HCT116 (cell line): ENCODE results near the gene SLC7A8. TPM values are rescaled to one million over a fixed set of nuclear protein-coding genes. Genes with fewer than 3 reads are reported as not detected.

Experiments used
- ATAC-seq: fragments of 200-7000 bp; cut with Tn5 transposase; 2 replicates; pipeline ENCODE4 v1.9.1; 2020; ENCODE audit warnings: mild to moderate bottlenecking, moderate library complexity
- BruUV-seq: library from RNA; stranded (reverse); fragments of 400-500 nt; replicated peaks from 2 replicates; lab custom pipeline; 2021; lab: Mats Ljungman, UMichigan
- CTCF ChIA-PET: fragments of 300-600 bp; sonication (Branson Sonifier 250); formaldehyde crosslinking; loops from one replicate; lab custom pipeline; 2021; ENCODE audit warnings: antibody characterized with exemption; lab: Charles Lee
- POLR2A ChIA-PET: fragments of 300-600, 350-600 bp; sonication (Branson Sonifier 250); formaldehyde crosslinking; loops from one replicate; lab custom pipeline; 2021; ENCODE audit warnings: antibody characterized with exemption; lab: Charles Lee
- RAD21 ChIA-PET, 2 experiments: fragments of 300-600 bp; sonication (Branson Sonifier 250); formaldehyde crosslinking; loops; one replicate each; lab custom pipeline; 2023; ENCODE audit warnings: low total read pairs in 2 of 2; ENCODE audit not compliant: uncharacterized antibody in 2 of 2, unreplicated experiment in 2 of 2, low non-redundant PET in 1 of 2; lab: Charles Lee
- DNase-seq: peaks from one replicate; pipeline ENCODE4 v3.0.0-alpha.2; 2010; ENCODE audit warnings: low read depth, low spot score
- H2AFZ ChIP-seq: fragments of 200-600 bp; shearing (Covaris generic), sonication (generic); 2 replicates; pipeline ENCODE4 v1.6.1; 2017; ENCODE audit warnings: low read depth, mixed run types, mixed read lengths, antibody characterized with exemption, low read length; ENCODE audit not compliant: poor library complexity, severe bottlenecking
- H3K27ac ChIP-seq: 2 replicates; pipeline ENCODE4 v1.5.1; 2012; ENCODE audit warnings: low read depth, low read length
- H3K27me3 ChIP-seq: fragments of 200-600 bp; sonication (generic); 2 replicates; pipeline ENCODE4 v1.6.1; 2016; ENCODE audit warnings: mixed run types, low read length, mixed read lengths; ENCODE audit not compliant: insufficient read depth
- H3K36me3 ChIP-seq, 2 experiments: fragments of 200-500 bp in 1 of 2; fragments of 200-600 bp in 1 of 2; sonication (Bioruptor generic) in 1 of 2; sonication (generic) in 1 of 2; 2 replicates each; pipeline versions ENCODE4 v1.5.1 to v1.6.1; 2014 to 2016; ENCODE audit warnings: low read length in 2 of 2, inconsistent platforms in 1 of 2, mixed read lengths in 1 of 2, mixed run types in 1 of 2; ENCODE audit not compliant: insufficient read depth in 2 of 2, control insufficient read depth in 1 of 2
- H3K4me1 ChIP-seq, 2 experiments: fragments of 200-600 bp in 1 of 2; sonication (generic) in 1 of 2; 2 replicates each; pipeline versions ENCODE4 v1.5.1 to v1.6.1; 2012 to 2017; ENCODE audit warnings: low read length in 2 of 2, inconsistent platforms in 1 of 2, mild to moderate bottlenecking in 1 of 2, mixed read lengths in 1 of 2, mixed run types in 1 of 2, moderate library complexity in 1 of 2; ENCODE audit not compliant: insufficient read depth in 2 of 2, control insufficient read depth in 1 of 2
- H3K4me2 ChIP-seq: fragments of 200-600 bp; sonication (generic); 2 replicates; pipeline ENCODE4 v1.6.1; 2017; ENCODE audit warnings: mixed run types, low read length, mixed read lengths
- H3K4me3 ChIP-seq, 2 experiments: fragments of 200-600 bp in 1 of 2; sonication (generic) in 1 of 2; replicated peaks in 1 of 2; 2 replicates each; pipeline ENCODE4 v1.5.1; 2011 to 2016; ENCODE audit warnings: low read length in 2 of 2, control low read depth in 1 of 2, low read depth in 1 of 2, mild to moderate bottlenecking in 1 of 2, mixed read lengths in 1 of 2, mixed run types in 1 of 2
- H3K79me2 ChIP-seq: fragments of 200-600 bp; sonication (generic); 2 replicates; pipeline ENCODE4 v1.6.1; 2017; ENCODE audit warnings: mild to moderate bottlenecking, mixed run types, low read length, moderate library complexity, mixed read lengths; ENCODE audit not compliant: insufficient read depth
- H3K9ac ChIP-seq: fragments of 200-600 bp; sonication (generic); 2 replicates; pipeline ENCODE4 v1.6.1; 2016; ENCODE audit warnings: low read length, mixed read lengths
- H3K9me2 ChIP-seq: fragments of 200-600 bp; sonication (generic), shearing (Covaris generic); 2 replicates; pipeline ENCODE4 v1.6.1; 2017; ENCODE audit warnings: mixed run types, mild to moderate bottlenecking, moderate library complexity; ENCODE audit not compliant: insufficient read depth
- H3K9me3 ChIP-seq, 2 experiments: fragments of 200-500 bp in 1 of 2; fragments of 200-600 bp in 1 of 2; sonication (Bioruptor generic) in 1 of 2; sonication (generic) in 1 of 2; 2 replicates each; pipeline ENCODE4 v1.6.1; 2014 to 2017; ENCODE audit warnings: low read length in 2 of 2, mixed read lengths in 2 of 2, inconsistent platforms in 1 of 2, low read depth in 1 of 2, mild to moderate bottlenecking in 1 of 2, mixed run types in 1 of 2, moderate library complexity in 1 of 2; ENCODE audit not compliant: control insufficient read depth in 1 of 2, insufficient read depth in 1 of 2
- H4K20me1 ChIP-seq: fragments of 200-600 bp; sonication (generic), shearing (Covaris generic); 2 replicates; pipeline ENCODE4 v1.6.1; 2017; ENCODE audit warnings: mixed run types, mild to moderate bottlenecking, moderate library complexity; ENCODE audit not compliant: insufficient read depth
- ATF3 ChIP-seq: IDR thresholded peaks from 2 replicates; pipeline ENCODE4 v1.6.1; 2012
- CBX3 ChIP-seq: IDR thresholded peaks from 2 replicates; pipeline ENCODE4 v1.6.1; 2012; ENCODE audit warnings: low read depth
- CEBPB ChIP-seq: IDR thresholded peaks from 2 replicates; pipeline ENCODE4 v1.6.1; 2012; ENCODE audit warnings: low read depth
- EGR1 ChIP-seq: IDR thresholded peaks from 2 replicates; pipeline ENCODE4 v1.6.1; 2012; ENCODE audit warnings: low read depth
- EZH2phosphoT487 ChIP-seq: fragments of 200-600 bp; IDR thresholded peaks from 2 replicates; pipeline ENCODE4 v1.6.1; 2018; ENCODE audit warnings: antibody characterized with exemption, borderline replicate concordance
- FOSL1 ChIP-seq: IDR thresholded peaks from 2 replicates; pipeline ENCODE4 v1.6.1; 2012; ENCODE audit warnings: low read depth
- MAX ChIP-seq: IDR thresholded peaks from 2 replicates; pipeline ENCODE4 v1.6.1; 2012
- POLR2A ChIP-seq: IDR thresholded peaks from 2 replicates; pipeline ENCODE4 v1.7.0; 2011; ENCODE audit warnings: borderline replicate concordance; ENCODE audit not compliant: insufficient read depth, insufficient read length; ENCODE audit errors: extremely low read depth
- POLR2AphosphoS5 ChIP-seq: IDR thresholded peaks from 2 replicates; pipeline ENCODE4 v1.6.1; 2011; ENCODE audit warnings: mild to moderate bottlenecking, low read depth, low read length, moderate library complexity
- RAD21 ChIP-seq: IDR thresholded peaks from 2 replicates; pipeline ENCODE4 v1.6.1; 2012; ENCODE audit warnings: low read depth, mild to moderate bottlenecking
- SP1 ChIP-seq: IDR thresholded peaks from 2 replicates; pipeline ENCODE4 v1.6.1; 2012; ENCODE audit warnings: low read depth
- SRF ChIP-seq: IDR thresholded peaks from 2 replicates; pipeline ENCODE4 v1.6.1; 2012; ENCODE audit warnings: low read depth
- TCF7L2 ChIP-seq: IDR thresholded peaks from 2 replicates; pipeline ENCODE4 v1.7.0; 2011; ENCODE audit warnings: borderline replicate concordance, inconsistent platforms; ENCODE audit not compliant: insufficient read depth, insufficient read length; ENCODE audit errors: extremely low read depth
- YY1 ChIP-seq: IDR thresholded peaks from 2 replicates; pipeline ENCODE4 v1.6.1; 2011; ENCODE audit warnings: low read length, low read depth, moderate library complexity, mild to moderate bottlenecking; ENCODE audit not compliant: insufficient replicate concordance; ENCODE audit errors: extremely low read depth
- ZFX ChIP-seq: fragments of 450-650 bp; IDR thresholded peaks from 2 replicates; pipeline ENCODE4 v1.6.1; 2017
- intact Hi-C: fragments of 100-400 bp; cut with micrococcal nuclease; formaldehyde crosslinking; loops from 2 replicates; pipeline ENCODE4 v1.10.0; 2022
- total RNA-seq: library from RNA; stranded (reverse); gene quantifications from one replicate; pipeline ENCODE4 v1.2.1, GENCODE V29; 2021; ENCODE audit not compliant: unreplicated experiment
- TF ChIP-seq, protein P1 (sequence below): IDR thresholded peaks from 2 replicates; pipeline ENCODE4 v1.6.1; 2012; ENCODE audit warnings: low read depth
- TF ChIP-seq, protein P2 (sequence below), 3 experiments: fragments of 200-600 bp in 1 of 3; sonication (generic) in 1 of 3; IDR thresholded peaks in 2 of 3; conservative IDR thresholded peaks in 1 of 3; 2 replicates each; pipeline ENCODE4 v1.5.1; 2012 to 2017; ENCODE audit warnings: low read depth in 2 of 3, low read length in 2 of 3, antibody characterized with exemption in 1 of 3, borderline replicate concordance in 1 of 3, control low read depth in 1 of 3, mild to moderate bottlenecking in 1 of 3, mixed read lengths in 1 of 3, mixed run types in 1 of 3, moderate library complexity in 1 of 3; ENCODE audit not compliant: insufficient read depth in 1 of 3
- TF ChIP-seq, protein P3 (sequence below): IDR thresholded peaks from 2 replicates; pipeline ENCODE4 v1.6.1; 2011; ENCODE audit warnings: mild to moderate bottlenecking, low read length, moderate library complexity; ENCODE audit not compliant: insufficient replicate concordance; ENCODE audit errors: extremely low read depth

SLC7A8 gene
- total RNA-seq, 1 experiment from 2014 or later, result 5.3 TPM

DNA sequence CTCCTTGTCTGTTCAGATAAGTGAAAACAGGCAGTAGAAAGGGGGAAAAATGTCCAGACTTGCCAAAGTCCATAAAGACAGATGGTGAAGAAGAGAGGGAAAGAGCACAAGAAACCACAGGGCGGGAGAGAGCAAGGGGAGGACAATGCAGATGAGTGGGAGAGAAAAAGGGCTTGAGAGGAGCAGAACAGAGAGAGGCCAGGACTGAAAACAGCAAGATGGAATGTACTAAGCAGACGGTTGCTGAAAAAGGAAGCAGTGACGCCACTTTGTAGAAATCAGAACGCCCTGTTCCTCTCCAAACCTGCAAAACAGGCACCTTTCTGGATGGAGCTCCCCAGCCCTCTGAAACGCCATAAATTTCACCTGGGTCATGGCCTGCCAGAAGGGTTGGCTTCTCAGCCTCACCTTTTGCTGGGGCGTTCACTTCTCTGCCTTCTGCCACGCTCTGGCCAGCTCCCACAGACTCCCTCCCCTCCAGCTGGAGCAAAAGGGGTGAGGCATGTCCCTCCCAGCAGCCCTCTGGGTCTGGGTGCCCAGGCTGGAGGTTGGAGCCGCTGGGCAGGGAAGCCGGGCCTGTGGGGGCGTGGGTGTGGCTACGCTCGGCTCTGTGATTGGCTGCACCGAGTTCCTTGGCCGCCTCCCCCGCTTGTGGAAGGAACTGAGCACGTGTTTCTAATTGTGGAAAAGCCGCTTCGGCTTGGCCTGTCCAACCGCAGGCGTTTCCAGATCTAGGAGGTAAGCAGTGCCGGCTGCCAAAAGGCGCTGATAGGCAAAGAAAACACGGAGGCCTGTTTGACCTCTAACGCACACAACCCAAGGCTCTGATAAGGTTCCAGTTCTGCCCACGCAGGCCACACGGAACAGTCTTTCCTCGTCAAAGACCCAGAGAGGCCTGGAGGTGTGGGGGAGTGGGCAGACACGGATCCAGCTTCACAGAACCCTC lies 29.3 kb downstream of the SLC7A8 start:
- H3K4me1 ChIP-seq, result peaks cover 10 to 20% of the 10 kb centered on the region in 2 experiments; a peak in 3 of 4 replicates
- no peaks in the 10 kb centered on the region for H3K9me3 ChIP-seq
- no peak overlapping the region for H3K9ac ChIP-seq
- no peaks in the 10 kb centered on the region for H4K20me1 ChIP-seq
- H2AFZ ChIP-seq, result no peak overlapping the region
- DNase-seq (peak; percentile 38), ATAC-seq (peak; percentile 94)
- ChIA-PET POLR2A (no interaction called here), CTCF (interaction anchor here (1.3 to 1.5 kb wide), 2 partner anchors 33 to 85 kb away, joined by 3 to 8 read pairs; no protein-coding TSS in a partner anchor), RAD21 (no interaction called here)
- TF ChIP-seq SP1 (no peak), RAD21 (no peak), POLR2A (no peak), POLR2AphosphoS5 (no peak), ATF3 (no peak), TCF7L2 (no peak), SRF (no peak), CBX3 (no peak), YY1 (no peak), EGR1 (peak; percentile 69), MAX (peak; percentile 79), EZH2phosphoT487 (no peak), CEBPB (no peak), FOSL1 (no peak), ZFX (no peak)
- TF ChIP-seq, protein P1, sequence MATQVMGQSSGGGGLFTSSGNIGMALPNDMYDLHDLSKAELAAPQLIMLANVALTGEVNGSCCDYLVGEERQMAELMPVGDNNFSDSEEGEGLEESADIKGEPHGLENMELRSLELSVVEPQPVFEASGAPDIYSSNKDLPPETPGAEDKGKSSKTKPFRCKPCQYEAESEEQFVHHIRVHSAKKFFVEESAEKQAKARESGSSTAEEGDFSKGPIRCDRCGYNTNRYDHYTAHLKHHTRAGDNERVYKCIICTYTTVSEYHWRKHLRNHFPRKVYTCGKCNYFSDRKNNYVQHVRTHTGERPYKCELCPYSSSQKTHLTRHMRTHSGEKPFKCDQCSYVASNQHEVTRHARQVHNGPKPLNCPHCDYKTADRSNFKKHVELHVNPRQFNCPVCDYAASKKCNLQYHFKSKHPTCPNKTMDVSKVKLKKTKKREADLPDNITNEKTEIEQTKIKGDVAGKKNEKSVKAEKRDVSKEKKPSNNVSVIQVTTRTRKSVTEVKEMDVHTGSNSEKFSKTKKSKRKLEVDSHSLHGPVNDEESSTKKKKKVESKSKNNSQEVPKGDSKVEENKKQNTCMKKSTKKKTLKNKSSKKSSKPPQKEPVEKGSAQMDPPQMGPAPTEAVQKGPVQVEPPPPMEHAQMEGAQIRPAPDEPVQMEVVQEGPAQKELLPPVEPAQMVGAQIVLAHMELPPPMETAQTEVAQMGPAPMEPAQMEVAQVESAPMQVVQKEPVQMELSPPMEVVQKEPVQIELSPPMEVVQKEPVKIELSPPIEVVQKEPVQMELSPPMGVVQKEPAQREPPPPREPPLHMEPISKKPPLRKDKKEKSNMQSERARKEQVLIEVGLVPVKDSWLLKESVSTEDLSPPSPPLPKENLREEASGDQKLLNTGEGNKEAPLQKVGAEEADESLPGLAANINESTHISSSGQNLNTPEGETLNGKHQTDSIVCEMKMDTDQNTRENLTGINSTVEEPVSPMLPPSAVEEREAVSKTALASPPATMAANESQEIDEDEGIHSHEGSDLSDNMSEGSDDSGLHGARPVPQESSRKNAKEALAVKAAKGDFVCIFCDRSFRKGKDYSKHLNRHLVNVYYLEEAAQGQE, result no peak
- TF ChIP-seq, protein P2, sequence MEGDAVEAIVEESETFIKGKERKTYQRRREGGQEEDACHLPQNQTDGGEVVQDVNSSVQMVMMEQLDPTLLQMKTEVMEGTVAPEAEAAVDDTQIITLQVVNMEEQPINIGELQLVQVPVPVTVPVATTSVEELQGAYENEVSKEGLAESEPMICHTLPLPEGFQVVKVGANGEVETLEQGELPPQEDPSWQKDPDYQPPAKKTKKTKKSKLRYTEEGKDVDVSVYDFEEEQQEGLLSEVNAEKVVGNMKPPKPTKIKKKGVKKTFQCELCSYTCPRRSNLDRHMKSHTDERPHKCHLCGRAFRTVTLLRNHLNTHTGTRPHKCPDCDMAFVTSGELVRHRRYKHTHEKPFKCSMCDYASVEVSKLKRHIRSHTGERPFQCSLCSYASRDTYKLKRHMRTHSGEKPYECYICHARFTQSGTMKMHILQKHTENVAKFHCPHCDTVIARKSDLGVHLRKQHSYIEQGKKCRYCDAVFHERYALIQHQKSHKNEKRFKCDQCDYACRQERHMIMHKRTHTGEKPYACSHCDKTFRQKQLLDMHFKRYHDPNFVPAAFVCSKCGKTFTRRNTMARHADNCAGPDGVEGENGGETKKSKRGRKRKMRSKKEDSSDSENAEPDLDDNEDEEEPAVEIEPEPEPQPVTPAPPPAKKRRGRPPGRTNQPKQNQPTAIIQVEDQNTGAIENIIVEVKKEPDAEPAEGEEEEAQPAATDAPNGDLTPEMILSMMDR (IDR thresholded peaks at IDR 0.05 in 2 of 3, conservative IDR thresholded peaks at IDR 0.05 in 1 of 3; ENCODE audit: borderline replicate concordance in 1 of 3, insufficient read depth in 1 of 3, low read depth in 2 of 3, low read length in 2 of 3), result no peak
- TF ChIP-seq, protein P3, sequence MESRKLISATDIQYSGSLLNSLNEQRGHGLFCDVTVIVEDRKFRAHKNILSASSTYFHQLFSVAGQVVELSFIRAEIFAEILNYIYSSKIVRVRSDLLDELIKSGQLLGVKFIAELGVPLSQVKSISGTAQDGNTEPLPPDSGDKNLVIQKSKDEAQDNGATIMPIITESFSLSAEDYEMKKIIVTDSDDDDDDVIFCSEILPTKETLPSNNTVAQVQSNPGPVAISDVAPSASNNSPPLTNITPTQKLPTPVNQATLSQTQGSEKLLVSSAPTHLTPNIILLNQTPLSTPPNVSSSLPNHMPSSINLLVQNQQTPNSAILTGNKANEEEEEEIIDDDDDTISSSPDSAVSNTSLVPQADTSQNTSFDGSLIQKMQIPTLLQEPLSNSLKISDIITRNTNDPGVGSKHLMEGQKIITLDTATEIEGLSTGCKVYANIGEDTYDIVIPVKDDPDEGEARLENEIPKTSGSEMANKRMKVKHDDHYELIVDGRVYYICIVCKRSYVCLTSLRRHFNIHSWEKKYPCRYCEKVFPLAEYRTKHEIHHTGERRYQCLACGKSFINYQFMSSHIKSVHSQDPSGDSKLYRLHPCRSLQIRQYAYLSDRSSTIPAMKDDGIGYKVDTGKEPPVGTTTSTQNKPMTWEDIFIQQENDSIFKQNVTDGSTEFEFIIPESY, result no peak
- no peaks in the 10 kb centered on the region for H3K9me2 ChIP-seq
- H3K27ac ChIP-seq, result no peak overlapping the region
- peaks cover 4% of the 10 kb centered on the region; the same call in 1 of the 2 replicates for H3K27me3 ChIP-seq
- no peaks in the 10 kb centered on the region for H3K79me2 ChIP-seq
- no TSS peak for BruUV-seq
- intact Hi-C loops, result no loop called here
- H3K4me3 ChIP-seq, result no peak overlapping the region
- peak overlapping the region; percentile 63 for H3K4me2 ChIP-seq
- no peaks in the 10 kb centered on the region for H3K36me3 ChIP-seq
